GM12878 (cell line): ENCODE measurements around the gene CFAP126.
A peak's percentile ranks its signal among the peaks of the same experiment; 100 is the strongest.

Experiments
- CTCF ChIP-seq, 3 experiments: IDR thresholded peaks in 2 of 3; conservative IDR thresholded peaks in 1 of 3; 2 replicates each; pipeline ENCODE4 v1.5.1; 2011; ENCODE audit warnings: low read depth in 3 of 3, low read length in 3 of 3, mild to moderate bottlenecking in 3 of 3, control low read depth in 2 of 3, moderate library complexity in 2 of 3, inconsistent platforms in 1 of 3, mixed read lengths in 1 of 3; ENCODE audit not compliant: control insufficient read depth in 2 of 3, insufficient read depth in 1 of 3; ENCODE audit errors: extremely low read depth in 1 of 3
- POLR2A ChIP-seq: IDR thresholded peaks from 2 replicates; pipeline ENCODE4 v1.6.1; 2011; ENCODE audit warnings: low read depth, mild to moderate bottlenecking, low read length
- RAD21 ChIP-seq: IDR thresholded peaks from 2 replicates; pipeline ENCODE4 v1.6.1; 2011; ENCODE audit warnings: mild to moderate bottlenecking, low read depth, low read length, moderate library complexity; ENCODE audit not compliant: insufficient read depth

DNA sequence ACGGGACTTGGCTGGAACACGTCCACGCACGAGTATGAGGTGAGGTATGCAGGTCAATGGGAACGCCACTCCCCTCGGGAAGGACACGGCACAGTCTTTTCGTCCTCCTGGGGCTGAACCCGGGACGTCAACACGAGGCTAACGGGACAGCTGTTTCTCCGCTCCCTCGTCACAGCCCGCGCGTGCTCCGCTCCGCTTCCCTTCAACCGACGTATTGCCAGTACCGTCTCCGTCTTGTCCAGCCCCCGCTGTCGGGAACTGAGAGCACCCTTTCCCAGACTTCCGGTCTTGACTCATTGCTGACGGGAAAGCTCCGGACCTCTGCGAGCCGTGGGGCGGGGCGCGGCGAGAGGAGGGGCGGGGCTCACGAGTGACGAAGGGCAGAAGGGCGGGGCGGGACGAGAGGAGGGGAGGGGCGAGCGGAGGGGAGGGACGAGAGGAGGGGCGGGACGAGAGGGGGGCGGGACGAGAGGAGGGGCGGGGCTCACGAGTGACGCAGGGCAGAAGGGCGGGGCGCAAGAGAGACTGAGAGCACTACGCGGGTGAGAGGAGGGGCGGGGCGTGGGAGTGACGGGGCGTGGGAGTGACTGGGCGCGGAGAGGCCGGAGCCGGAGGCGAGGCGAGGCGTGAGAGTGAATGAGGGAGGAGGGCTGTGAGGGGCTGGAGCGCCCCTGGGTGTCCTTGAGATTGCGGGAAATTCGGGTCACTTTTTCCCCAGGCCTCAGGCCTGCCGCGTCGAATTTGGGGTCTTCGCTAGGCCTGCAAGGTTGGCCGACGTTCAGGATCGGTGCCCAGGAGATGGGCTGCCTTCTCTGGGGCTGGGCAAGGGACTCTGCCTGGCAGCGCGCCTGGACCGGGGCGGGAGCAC lies 22.2 kb upstream of the CFAP126 start:
- TF ChIP-seq CTCF (IDR thresholded peaks at IDR 0.05 in 2 of 3, conservative IDR thresholded peaks at IDR 0.05 in 1 of 3; ENCODE audit: control insufficient read depth in 2 of 3, extremely low read depth in 1 of 3, insufficient read depth in 1 of 3, low read depth in 3 of 3, low read length in 3 of 3) (no peak), RAD21 (no peak), POLR2A (peak; percentile 77)
